NCI-H82 treated with DMSO at 0.1 percent for 48 hours (cell line): ENCODE measurements around the gene EVI5L.
A peak's percentile ranks its signal among the peaks of the same experiment; 100 is the strongest.
"Not testable (repeated sequence)": the region's sequence is repeated elsewhere in the genome, so short reads cannot be mapped to it uniquely, and the experiment has no call there.

ENCODE experiments used
- DNase-seq: peaks from one replicate; lab custom pipeline; 2025; ENCODE audit not compliant: unreplicated experiment; lab: John Stamatoyannopoulos, UW

The EVI5L gene

DNA sequence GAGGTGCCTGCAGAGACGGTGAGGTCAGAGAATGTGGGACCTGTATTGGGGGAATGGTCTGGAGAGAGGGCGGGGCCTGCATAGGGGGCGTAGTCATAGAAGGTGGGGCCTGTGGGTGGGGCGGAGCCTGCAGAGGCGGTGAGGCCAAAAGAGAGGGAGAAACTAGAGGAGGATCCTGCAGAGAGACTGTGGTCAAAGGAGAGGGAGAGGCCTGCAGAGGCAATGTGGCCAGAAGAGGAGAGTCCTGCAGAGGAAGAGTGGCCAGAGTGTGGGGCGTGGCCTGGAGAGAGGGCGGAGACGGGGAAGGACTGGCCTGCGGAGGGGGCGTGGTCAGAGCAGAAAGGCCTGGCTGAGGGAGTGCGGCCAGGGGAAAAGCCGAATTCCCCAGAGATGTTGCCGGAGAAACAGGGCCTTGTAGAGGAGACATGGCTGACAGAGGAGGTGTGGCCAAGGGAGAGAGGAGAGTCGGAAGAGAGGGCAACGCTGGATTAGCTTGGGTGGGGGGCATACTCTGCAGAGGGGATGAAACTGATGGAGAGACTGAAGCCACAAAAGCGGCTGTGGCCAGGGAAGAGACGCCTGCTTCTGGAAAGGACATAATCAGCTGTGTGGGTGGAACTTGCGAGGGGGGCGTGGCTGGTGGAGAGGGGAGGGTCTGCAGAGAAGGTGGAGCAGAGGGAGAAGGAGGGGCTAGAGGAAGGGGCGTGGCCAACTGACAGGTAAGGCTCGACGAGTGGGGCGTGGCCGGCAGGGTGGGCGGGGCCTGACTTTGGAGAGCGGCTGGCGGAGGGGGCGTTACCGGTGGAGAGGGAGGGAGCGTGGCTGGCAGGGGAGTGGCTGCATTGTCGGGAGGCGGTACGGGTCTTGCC is 41.7 kb downstream of the EVI5L start:
- DNase-seq, result peak; percentile 91

DNA sequence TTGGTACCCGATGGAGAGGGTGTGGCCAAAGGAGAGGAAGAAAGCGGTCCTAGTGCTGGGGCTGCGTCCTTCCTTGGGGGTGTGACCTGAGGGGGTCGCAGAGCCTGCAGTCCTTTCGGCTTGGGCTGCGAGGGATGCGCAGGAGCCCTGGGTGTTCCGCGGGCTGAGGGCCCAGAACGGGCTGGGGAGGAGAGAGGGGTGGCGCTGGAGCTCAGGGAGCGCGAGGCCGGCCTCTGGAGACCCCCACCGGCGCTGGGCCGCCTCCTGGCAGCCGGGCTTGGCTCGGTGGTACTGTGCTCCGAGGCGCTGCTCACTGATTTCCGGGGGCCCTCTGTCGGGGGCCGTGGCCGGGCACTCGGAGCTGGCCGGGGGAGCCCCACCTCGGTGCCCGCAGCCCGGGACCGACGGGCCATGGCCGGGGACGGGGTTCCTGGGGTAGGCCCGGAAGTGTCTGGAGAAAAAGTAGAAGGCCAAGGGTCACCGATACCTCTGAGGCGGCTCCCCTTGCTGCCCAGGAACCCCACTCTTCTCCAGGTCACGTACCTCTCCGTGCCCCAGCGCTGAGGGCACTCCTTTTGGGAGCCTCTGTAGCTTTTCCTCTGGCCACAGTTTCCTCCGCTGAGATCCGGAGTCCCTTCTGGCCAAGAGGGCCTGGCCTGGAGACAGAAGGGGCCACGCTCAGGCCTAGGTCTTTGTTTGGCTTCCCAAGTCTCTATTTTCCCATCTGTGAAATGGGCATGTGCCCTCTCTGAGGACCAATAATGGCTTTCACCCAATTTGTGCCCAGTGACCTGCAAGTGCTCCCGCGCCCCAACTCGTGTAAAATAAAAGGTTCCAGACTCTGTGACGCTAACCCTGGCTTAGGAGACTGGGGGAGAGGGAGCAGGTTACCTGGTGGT is 42.5 kb downstream of the EVI5L start:
- no peak for DNase-seq

DNA sequence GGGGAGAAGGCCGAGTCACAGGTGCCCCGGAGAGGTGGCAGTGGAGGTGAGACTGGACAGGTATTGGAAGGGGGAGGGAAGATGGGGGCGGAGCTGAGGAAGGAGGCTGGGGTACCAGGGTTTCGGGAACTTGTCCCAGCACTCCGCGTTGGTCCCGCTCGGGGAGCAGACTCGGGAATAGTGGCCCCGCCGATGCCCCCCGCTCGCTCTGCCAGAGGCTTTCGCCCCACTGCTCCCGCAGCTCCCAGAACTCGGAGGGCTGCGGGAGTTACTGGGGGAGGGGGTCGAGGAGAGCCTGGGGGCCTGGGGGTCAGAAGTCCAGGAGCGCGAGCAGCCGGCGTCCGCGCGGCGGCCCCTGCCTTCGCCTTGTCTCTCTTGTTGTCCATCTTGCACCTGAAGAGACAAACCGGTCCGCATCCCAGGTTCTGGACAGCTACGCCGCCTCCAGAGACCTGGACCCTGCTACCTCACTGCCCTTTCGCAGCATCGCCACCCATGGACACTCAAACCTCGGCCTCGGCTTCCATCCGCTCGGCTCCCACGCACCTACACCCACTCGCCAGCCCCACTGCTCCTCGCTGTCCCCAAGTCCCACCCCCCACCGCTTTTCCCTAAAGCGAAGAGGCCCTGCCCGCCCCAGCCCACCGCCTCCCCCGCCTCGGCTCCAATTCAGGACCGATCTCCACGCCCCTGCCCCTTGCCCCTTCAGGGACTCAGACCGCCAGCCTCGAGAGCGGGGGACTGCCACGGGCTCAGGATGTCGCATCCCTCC is 43.5 kb downstream of the EVI5L start:
- no peak for DNase-seq

DNA sequence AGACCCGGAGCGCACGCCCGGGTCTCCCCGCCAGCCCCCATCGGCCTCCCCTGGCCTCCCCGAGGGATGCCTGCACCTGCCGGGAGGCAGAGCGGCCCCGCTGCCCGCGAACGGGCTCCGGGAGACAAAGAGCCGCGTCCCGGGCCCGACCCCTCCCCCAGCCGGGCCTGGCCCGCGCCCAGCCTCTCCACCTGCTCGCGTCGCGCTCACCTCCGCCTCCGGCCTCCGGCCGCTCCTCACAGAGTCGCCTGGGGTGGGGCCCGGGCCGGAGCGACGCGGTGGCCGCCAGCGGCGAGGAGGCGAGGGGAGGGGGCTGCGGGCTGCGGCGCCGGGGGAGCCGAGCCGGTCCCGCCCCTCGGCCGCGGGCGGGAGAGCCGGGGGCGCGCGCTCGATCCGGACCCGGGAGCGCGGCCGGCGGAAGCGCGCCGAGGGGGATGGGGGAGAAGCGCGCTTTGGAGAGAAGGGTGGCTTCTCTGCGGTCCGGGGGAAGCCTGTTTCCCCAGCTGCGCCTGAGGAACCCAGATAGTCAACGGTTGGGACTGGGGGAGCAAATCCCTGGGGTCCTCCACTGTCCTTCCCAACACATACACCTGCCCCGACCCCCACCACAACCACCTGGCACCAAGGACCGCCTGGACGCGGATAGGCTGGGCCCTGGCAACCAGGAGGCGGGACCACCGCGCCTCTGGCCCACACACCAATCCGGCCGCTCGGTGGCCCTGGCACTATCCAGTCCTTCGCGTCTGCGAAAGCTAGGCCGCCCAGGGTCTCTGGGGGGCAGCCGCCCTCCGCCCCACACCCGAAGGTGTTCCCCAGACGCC is 44.3 kb downstream of the EVI5L start, which contains the start of gene PRR36:
TSS of gene PRR36 (minus strand) at position 315 of the 821 bp plus-strand sequence. CDS start 701 bp downstream, outside the sequence.
- DNase-seq, result peak; percentile 34

DNA sequence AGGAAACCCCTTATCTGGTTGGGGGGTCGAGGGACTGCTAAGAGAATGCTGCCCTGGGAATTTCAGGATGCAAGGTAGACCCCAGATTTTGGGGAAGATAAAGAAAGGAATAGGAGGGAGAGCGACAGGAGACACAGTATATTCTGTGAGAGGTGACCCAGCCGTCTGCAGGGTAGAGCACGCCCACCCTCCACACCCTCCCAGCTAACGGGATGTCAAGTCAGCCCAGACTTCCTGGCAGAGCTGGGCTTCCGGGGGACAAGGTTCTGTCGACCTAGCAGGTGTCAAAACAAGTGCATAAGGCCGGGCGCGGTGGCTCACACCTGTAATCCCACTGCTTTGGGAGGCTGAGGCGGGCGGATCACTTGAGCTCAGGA is 44.9 kb downstream of the EVI5L start:
- DNase-seq, result no peak

DNA sequence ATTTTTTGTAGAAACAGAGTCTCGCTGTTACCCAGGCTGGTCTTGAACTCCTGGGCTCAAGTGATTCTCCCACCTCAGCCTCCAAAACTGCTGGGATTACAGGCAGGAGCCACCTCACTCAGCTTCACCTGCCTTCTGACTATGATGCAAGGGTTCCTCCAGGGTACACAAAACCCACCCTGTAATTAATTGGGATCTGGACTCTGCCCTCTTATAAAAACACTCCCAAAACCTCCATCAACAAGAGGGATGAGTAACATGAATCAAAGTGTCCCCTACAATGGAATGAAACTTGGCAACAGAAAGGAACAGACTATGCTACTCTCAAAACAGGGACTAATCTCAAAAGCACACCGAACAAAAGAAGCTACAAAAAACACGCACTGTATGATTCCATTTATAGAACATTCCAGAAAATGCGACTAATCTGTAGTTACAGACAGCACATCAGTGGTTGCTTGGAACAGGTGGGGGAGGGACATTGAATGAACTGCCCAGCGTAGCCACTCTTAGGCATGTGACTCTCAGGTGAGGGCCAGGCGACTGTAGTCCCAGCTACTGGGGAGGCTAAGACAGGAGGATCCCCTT is 47.3 kb downstream of the EVI5L start:
- no peak for DNase-seq

DNA sequence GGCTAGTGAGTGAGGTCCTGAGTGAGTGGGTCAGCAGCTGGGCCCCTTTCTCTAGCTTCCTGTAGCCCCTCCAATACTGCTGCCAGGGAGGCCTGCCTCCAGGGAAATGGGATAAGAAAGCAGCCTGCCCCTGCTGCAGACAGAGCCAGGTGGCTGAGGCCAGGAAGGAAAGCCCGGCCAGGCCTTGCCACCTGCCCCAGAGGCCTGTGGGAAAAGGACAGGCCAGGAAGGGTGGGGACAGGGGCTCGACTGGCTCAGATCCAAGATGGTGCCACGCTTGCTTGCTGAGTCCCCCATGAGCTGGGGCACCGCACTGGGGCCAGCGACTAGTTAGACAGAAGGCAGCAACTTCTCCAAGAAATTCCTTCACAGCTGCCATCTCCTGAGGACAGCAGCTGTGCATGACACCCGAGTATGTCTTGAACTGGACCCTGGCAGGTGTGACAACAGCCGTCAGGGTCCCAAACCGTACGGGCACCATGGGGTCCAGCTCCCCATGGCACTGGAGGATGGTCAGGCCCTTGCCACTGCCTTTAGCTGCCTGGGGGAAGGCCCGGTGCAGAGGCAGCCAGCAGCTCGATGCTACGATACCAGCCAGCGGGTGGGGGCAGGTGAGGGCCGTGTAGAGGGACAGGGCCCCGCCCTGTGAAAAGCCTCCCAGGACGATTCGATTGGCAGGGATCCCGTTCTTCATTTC is 49.2 kb downstream of the EVI5L start:
- no peak for DNase-seq

DNA sequence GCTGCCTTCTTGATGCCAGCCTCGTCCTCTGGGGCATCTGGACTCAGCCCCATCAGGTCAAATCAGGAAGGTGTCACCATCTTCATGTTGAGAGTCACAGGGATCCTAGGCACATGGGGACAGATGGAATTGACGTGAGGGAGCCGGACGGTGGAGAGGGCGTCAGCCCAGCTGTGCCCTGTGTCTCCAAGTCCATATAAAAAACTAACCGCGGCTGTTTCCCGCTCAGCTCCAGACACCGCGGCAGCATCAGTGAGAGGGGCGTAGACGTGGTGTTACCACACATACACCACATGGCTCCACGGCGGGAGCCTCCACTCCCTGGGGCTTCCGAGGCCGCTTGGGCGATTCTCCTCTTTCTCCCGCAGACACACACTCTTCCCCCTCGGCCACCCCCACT is 49.8 kb downstream of the EVI5L start:
- no peak for DNase-seq

DNA sequence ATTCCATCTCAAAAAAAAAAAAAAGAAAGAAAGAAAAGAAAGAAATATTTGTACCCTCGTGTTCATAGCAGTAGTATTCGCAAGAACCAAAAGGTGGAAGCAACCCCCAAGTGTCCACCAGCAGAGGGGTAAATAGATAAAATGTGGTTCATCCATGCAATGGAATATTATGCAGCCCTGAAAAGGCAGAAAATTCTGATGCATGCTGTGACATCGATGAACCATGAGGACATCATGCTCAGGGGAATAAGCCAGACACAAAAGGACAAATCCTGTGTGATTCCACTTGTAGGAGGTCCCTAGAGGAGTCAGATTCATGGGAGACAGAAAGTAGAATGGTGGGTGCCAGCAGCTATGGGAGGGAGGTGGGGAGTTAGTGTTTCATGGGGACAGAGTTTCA is 51.9 kb downstream of the EVI5L start:
- no peak for DNase-seq

DNA sequence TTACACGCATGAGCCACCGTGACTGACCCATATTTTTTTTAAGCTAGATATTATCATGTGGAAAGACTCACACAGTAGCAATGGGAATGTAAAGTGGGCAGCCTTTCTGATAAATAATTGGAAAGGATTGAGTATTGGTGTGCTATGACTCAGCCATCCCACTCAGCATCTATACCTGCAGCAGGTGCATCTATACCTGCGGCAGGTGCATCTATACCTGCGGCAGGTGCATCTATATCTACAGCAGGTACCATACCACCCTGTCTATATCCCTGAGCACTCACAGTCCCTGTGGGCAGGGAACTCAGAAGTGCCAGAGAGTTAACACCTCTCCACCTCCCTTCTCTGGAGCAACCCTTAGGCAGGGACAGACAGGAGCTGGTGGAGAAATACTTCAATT is 53.1 kb downstream of the EVI5L start:
- DNase-seq, result no peak

DNA sequence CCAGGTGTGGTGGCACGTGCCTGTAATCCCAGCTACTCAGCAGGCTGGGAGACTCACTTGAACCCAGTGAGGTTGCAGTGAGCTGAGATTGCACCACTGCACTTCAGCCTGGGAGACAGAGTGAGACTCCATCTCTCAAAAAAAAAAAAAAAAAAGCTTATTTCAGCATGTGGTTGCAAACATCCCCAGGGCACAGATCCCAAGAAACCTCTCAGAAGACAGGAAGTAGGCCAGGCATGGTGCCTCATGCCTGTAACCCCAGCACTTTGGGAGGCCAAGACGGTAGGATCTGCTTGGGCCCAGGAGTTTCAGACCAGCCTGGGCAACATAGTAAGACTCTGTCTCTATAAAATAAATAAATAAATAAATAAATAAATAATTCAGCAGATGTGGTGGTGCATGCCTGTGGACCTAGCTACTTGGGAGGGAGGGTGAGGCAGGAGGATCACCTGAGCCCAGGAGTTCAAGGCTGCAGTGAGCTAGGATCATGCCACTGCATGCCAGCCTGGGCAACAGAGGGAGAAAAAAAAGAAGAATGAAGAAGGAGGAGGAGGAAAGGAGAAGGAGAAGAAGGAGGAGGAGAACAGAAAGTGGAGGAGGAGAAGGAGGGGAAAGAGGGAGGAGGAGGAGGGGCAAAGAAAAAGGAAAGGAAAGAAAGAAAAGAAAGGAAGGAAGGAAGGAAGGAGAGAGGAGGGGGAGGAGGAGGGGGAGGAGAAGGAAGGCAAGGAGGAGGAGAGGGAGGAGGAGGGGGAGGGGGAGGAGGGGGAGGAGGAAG is 54.0 kb downstream of the EVI5L start:
- DNase-seq, result no peak

DNA sequence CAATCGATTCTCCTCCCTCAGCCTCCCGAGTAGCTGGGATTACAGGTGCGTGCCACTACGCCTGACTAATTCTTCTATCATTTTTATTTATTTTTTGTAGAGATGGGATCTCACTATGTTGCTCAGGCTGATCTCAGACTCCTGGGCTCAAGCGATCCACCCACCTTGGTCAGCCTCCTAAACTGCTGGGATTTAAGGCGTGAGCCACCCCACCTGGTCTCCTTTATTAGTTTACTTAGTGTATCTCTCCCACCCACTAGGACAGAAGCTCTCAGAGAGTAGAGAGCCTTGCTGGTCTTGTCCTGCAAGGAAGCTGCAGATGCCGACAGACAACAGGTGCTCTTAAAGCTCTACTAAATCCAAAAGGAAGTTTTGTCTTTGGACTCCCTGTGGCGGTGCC is 55.8 kb downstream of the EVI5L start:
- no peak for DNase-seq

DNA sequence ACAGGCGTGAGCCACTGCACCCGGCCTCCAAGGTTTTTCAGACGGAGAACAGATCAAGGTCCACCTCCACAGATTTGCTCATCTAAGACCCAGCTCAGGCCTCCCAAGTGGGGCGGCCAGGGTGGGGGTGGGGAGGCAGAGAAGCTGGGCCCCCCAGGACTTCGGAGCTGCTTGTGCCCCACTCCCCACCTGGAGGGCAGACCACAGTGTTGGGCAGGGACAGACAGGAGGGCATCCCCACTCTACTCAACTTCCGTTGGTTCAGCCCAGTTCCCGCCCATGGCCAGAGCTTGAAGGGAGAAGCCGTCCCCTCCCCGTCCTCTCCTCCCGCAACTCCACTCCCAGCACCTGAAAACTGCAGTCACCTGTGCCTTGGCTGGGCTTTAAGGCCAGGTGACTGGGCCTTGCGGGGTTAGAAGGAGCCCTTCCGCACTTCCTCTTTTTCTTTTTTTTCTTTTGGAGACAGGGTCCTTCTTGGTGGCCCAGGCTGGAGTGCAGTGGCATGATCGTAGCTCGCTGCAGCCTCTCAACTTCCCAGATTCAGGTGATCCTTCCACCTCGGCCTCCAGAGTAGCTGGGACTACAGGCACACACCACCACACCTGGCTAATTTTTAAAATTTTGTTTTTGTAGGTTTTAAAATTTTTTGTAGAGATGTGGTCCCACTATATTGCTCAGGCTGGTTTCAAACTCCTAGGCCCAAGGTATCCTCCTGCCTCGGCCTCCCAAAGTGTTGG is 57.6 kb downstream of the EVI5L start:
- no peak for DNase-seq

DNA sequence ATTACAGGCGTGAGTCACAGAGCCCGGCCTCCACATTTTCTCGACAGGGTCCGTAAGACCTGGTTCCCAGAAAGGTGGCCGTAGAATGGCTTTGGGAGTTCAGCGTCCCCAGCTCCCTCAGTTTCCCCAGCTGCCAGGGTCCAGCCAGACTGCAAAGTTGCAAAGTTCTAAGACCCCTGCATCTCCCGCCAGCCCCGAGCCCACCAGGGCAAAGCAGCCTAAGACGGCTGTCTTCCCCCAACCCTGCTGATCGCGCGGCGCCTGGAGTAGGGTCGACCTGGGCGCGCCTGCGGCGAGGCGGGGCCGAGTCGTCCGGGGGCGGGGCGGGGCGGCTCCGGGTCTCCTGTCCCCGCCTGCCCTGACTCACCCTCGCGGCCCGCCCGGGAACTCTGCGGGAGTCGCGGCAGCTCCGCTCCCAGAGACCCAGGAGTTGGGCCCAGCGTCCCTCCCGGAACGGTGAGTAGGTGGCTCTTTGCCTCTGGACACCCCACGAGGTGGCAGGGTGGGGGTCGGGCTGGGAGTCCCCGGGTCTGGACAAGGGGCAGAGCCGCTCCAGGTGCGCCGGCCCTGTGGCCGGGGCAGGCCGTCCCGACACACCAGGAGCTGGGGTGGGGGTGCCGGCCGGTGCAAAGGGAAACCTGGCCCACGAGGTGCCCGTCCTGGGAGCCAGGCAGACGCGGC is 58.3 kb downstream of the EVI5L start, which contains the start of gene LRRC8E:
TSS of gene LRRC8E (plus strand) at position 366 of the 681 bp plus-strand sequence. CDS start 7,094 bp downstream, outside the sequence.
- no peak for DNase-seq

DNA sequence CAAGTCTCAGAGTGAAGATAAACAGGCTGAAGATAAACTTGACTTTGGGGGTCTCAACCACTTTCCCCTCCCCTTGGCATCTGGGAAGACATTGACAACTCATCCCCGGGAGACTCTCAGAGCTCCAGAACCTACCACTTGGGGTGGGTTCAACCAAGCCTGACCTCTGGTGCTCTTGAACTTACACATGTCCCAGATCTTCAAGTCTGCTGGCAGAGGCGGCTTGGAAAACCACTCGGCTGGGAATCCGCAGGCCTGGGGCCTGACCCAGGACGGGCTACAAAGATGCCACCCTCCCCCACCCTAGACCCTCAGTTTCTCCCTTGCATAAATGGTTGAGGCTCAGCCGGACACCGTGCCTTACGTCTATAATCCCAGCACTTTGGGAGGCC is 58.8 kb downstream of the EVI5L start:
- no peak for DNase-seq

DNA sequence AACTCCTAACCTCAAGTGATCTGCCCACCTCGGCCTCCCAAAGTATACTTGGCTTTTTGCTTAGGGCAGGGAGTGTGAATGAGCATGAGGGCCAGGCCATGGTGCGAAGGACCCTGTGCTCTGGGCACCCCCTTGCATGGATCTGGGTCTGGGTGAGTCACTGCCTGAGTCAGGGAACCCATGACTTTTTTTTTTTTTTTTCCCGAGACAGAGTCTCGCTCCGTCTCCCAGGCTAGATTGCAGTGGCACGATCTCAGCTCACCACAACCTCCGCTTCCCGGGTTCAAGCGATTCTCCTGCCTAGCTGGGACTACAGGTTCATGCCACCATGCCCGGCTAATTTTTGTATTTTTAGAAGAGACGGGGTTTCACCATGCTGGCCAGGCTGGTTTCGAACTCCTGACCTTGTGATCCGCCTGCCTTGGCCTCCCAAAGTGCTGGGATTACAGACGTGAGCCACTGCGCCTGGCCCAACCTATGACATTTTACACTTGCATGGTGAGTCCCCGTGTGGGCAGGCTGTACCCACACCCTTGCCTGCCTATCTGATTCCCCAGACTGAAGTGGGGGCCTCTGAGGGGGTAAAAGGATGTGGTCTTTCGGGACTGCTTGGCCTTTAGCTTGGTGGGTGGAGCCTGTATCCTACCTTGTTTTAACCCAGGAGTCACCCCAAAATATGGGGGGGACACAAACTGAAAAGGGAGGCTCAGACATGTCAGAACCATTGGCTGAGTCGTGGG is 63.5 kb downstream of the EVI5L start:
- DNase-seq, result not testable (repeated sequence)
